HG03558 (cell line): ENCODE results near the gene CRY1.
"Not testable (repeated sequence)": the region's sequence is repeated elsewhere in the genome, so short reads cannot be mapped to it uniquely, and the experiment has no call there.

Experiments
- ATAC-seq: cut with Tn5 transposase; IDR thresholded peaks from one replicate; pipeline ENCODE4 v1.9.1; 2021; ENCODE audit warnings: moderate number of reproducible peaks; ENCODE audit not compliant: unreplicated experiment; ENCODE audit errors: extremely low read depth

CRY1 gene

GRCh38 chr12:107025671-107026070 is 67.7 kb downstream of the CRY1 start:
- ATAC-seq, result no peak

- ATAC-seq, result no peak
Observed at GRCh38 chr12:107019546-107019945, 73.8 kb downstream of the CRY1 start.

- ATAC-seq, result no peak
Observed at GRCh38 chr12:107017042-107017441, 76.3 kb downstream of the CRY1 start.

GRCh38 chr12:107014055-107014454 is 79.3 kb downstream of the CRY1 start:
- no peak for ATAC-seq

GRCh38 chr12:107012736-107013425 is 80.5 kb downstream of the CRY1 start:
- ATAC-seq, result no peak

- no peak for ATAC-seq
Observed at GRCh38 chr12:107011519-107011918, 81.8 kb downstream of the CRY1 start.

- ATAC-seq, result no peak
Observed at GRCh38 chr12:107007411-107007810, 85.9 kb downstream of the CRY1 start.

GRCh38 chr12:107002665-107003064 is 90.7 kb downstream of the CRY1 start:
- not testable (repeated sequence) for ATAC-seq

- no peak for ATAC-seq
Observed at GRCh38 chr12:106999446-106999845, 93.9 kb downstream of the CRY1 start.

- ATAC-seq, result no peak
Observed at GRCh38 chr12:106997916-106998315, 95.4 kb downstream of the CRY1 start.

- ATAC-seq, result not testable (repeated sequence)
Observed at GRCh38 chr12:106996102-106996501, 97.2 kb downstream of the CRY1 start.

- no peak for ATAC-seq
Observed at GRCh38 chr12:106994579-106995220, 98.6 kb downstream of the CRY1 start.

GRCh38 chr12:106987846-106988245 is 105.5 kb downstream of the CRY1 start:
- no peak for ATAC-seq

GRCh38 chr12:106986625-106987389 is 106.5 kb downstream of the CRY1 start, which contains the start of gene MTERF2:
Gene MTERF2, minus strand, starts transcription at chr12:106987146. Its CDS starts 8,432 bp downstream, at chr12:106978714.
- peak; percentile 56 for ATAC-seq

- no peak for ATAC-seq
Observed at GRCh38 chr12:106986135-106986534, 107.2 kb downstream of the CRY1 start.

GRCh38 chr12:106985479-106985878 is 107.9 kb downstream of the CRY1 start:
- no peak for ATAC-seq

- no peak for ATAC-seq
Observed at GRCh38 chr12:106984588-106985137, 108.7 kb downstream of the CRY1 start.

GRCh38 chr12:106982229-106982628 is 111.1 kb downstream of the CRY1 start:
- ATAC-seq, result no peak

- ATAC-seq, result no peak
Observed at GRCh38 chr12:106981788-106982187, 111.6 kb downstream of the CRY1 start.

- no peak for ATAC-seq
Observed at GRCh38 chr12:106980944-106981343, 112.4 kb downstream of the CRY1 start.
